HEK293T (cell line): ENCODE data around the gene PADI4.

Experiments used
- CTCF ChIA-PET: fragments of 350-600 bp; formaldehyde crosslinking; extraction: SDS; loops from one replicate; lab custom pipeline; 2021; ENCODE audit warnings: antibody characterized with exemption, inconsistent platforms; lab: Yijun Ruan, JAX
- POLR2A ChIA-PET: fragments of 350-600 bp; formaldehyde crosslinking; extraction: SDS; loops from one replicate; lab custom pipeline; 2020; ENCODE audit warnings: antibody characterized with exemption, inconsistent platforms; lab: Yijun Ruan, JAX
- DNase-seq: peaks from one replicate; pipeline ENCODE4 v3.0.0; 2012; ENCODE audit warnings: mixed read lengths; ENCODE audit errors: extremely low spot score
- ARNT ChIP-seq: fragments of 450-650 bp; IDR thresholded peaks from 2 replicates; pipeline ENCODE4 v1.6.1; 2017; ENCODE audit warnings: mild to moderate bottlenecking
- BHLHE40 ChIP-seq: fragments of 450-650 bp; IDR thresholded peaks from 2 replicates; pipeline ENCODE4 v1.6.1; 2016; ENCODE audit warnings: mild to moderate bottlenecking, moderate library complexity, borderline replicate concordance
- CTBP1 ChIP-seq: fragments of 450-650 bp; IDR thresholded peaks from 2 replicates; pipeline ENCODE4 v1.6.1; 2016; ENCODE audit warnings: borderline replicate concordance
- ELF4 ChIP-seq: fragments of 450-650 bp; IDR thresholded peaks from 2 replicates; pipeline ENCODE4 v1.6.1; 2017; ENCODE audit warnings: antibody characterized with exemption
- FOXA1 ChIP-seq: fragments of 450-650 bp; IDR thresholded peaks from 2 replicates; pipeline ENCODE4 v1.6.1; 2016; ENCODE audit warnings: mild to moderate bottlenecking
- FOXK2 ChIP-seq: fragments of 450-650 bp; IDR thresholded peaks from 2 replicates; pipeline ENCODE4 v1.6.1; 2016; ENCODE audit warnings: mild to moderate bottlenecking
- FOXM1 ChIP-seq: fragments of 450-650 bp; IDR thresholded peaks from 2 replicates; pipeline ENCODE4 v1.6.1; 2017; ENCODE audit warnings: mild to moderate bottlenecking, borderline replicate concordance
- HDGF ChIP-seq: fragments of 450-650 bp; IDR thresholded peaks from 2 replicates; pipeline ENCODE4 v1.6.1; 2017; ENCODE audit warnings: antibody characterized with exemption, borderline replicate concordance
- L3MBTL2 ChIP-seq: fragments of 450-650 bp; conservative IDR thresholded peaks from 2 replicates; pipeline ENCODE4 v1.6.1; 2016; ENCODE audit warnings: mild to moderate bottlenecking
- LEF1 ChIP-seq: fragments of 450-650 bp; IDR thresholded peaks from 2 replicates; pipeline ENCODE4 v1.6.1; 2017; ENCODE audit warnings: mild to moderate bottlenecking, borderline replicate concordance
- NFRKB ChIP-seq: fragments of 450-650 bp; IDR thresholded peaks from 2 replicates; pipeline ENCODE4 v1.6.1; 2016; ENCODE audit warnings: mild to moderate bottlenecking, moderate library complexity
- PKNOX1 ChIP-seq: fragments of 450-650 bp; IDR thresholded peaks from 2 replicates; pipeline ENCODE4 v1.6.1; 2016
- SP1 ChIP-seq: fragments of 450-650 bp; IDR thresholded peaks from 2 replicates; pipeline ENCODE4 v1.6.1; 2017
- SUZ12 ChIP-seq: fragments of 450-650 bp; IDR thresholded peaks from 2 replicates; pipeline ENCODE4 v1.6.1; 2016; ENCODE audit warnings: mild to moderate bottlenecking
- TARDBP ChIP-seq: fragments of 450-650 bp; IDR thresholded peaks from 2 replicates; pipeline ENCODE4 v1.6.1; 2016
- ZNF384 ChIP-seq: fragments of 450-650 bp; IDR thresholded peaks from 2 replicates; pipeline ENCODE4 v1.6.1; 2016

The PADI4 gene

DNA sequence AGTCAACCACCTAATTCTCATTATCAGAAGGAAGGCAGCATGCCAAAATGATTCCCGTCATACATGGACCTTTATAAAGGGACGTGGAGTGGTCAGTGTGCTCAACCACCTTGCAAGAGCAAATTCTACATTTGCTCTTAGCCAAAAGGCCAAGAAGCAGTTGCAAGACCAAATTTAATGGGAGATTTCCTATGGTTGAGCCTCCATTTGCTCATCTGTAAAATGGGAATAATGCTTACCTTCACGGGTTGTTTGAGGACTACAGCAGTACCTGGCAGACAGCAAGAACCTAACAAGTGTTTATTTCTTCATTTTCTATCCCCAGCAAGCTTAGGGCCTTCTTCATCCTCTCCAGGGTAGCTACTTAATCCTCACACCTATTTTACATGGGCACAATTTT is 17.4 kb upstream of the PADI4 start:
- DNase-seq, result no peak
- POLR2A ChIA-PET, result no interaction called here
- CTCF ChIA-PET, result no interaction called here
- no peak for TF ChIP-seq ZNF384

DNA sequence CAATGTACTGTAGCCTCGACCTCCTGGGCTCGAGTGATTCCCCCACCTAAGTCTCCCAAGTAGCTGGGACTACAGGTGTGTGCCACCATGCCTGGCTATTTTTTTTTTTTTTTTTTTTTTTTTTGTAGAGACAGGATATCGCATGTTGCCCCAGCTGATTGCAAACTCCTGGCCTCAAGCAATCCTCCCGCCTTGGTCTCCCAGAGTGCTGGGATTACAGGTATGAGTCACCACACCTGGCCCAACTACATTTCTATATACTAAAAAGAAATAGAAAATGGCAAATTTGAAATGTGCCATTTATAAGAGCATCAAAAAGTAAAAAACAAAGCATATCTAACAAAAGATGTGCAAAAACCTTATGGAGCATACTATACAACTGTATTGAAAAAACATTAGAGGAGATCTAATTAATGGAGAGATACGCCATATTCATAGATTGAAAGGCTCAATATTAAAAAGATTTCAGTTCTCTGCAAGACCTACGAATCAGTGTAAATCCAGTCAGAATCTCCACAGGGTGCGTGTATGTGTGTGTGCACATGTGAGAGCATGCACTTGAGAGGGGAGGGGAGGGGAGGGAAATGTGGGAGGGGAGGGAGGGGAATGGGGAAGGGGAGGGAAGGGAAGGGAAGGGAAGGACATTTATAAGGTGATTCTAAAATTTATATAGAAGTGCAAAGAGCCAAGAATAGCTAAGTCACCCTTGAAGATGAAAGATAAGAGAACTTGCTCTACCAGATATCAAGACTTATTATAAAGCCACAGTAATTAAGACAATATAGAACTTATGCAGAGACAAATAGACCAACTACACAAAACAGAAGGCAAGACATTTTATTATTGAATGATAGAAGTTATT is 15.5 kb upstream of the PADI4 start:
- no peak for DNase-seq
- ChIA-PET POLR2A (no interaction called here), CTCF (no interaction called here)
- TF ChIP-seq ELF4, result no peak
- no peak for TF ChIP-seq LEF1
- TF ChIP-seq HDGF, result no peak
- no peak for TF ChIP-seq FOXK2
- TF ChIP-seq PKNOX1, result no peak
- no peak for TF ChIP-seq L3MBTL2
- no peak for TF ChIP-seq BHLHE40
- TF ChIP-seq FOXA1, result no peak
- no peak for TF ChIP-seq ZNF384
- no peak for TF ChIP-seq SP1
- no peak for TF ChIP-seq ARNT
- no peak for TF ChIP-seq CTBP1
- TF ChIP-seq SUZ12, result no peak
- TF ChIP-seq TARDBP, result no peak

- no peak for DNase-seq
- TF ChIP-seq ZNF384, result no peak
- no peak for TF ChIP-seq ARNT
- no peak for TF ChIP-seq PKNOX1
- TF ChIP-seq TARDBP, result no peak
- no peak for TF ChIP-seq FOXK2
- no peak for TF ChIP-seq L3MBTL2
- TF ChIP-seq LEF1, result no peak
- TF ChIP-seq HDGF, result no peak
- TF ChIP-seq FOXA1, result no peak
- TF ChIP-seq SP1, result no peak
- TF ChIP-seq CTBP1, result no peak
- TF ChIP-seq FOXM1, result no peak
- TF ChIP-seq SUZ12, result no peak
- no peak for TF ChIP-seq ELF4
- TF ChIP-seq BHLHE40, result no peak
- TF ChIP-seq NFRKB, result no peak
- CTCF ChIA-PET, result no interaction called here
- POLR2A ChIA-PET, result interaction anchor here (0.8 kb wide), 1 partner anchor 11 kb away, joined by 3 read pairs; no protein-coding TSS in a partner anchor
Observed at GRCh38 chr1:17293681-17294425, 14.1 kb upstream of the PADI4 start.

GRCh38 chr1:17295292-17295691 is 12.7 kb upstream of the PADI4 start:
- ChIA-PET CTCF (no interaction called here), POLR2A (no interaction called here)
- DNase-seq, result no peak
- no peak for TF ChIP-seq TARDBP

GRCh38 chr1:17296086-17296485 is 11.9 kb upstream of the PADI4 start:
- ChIA-PET POLR2A (no interaction called here), CTCF (no interaction called here)
- no peak for DNase-seq
- TF ChIP-seq HDGF (no peak), L3MBTL2 (no peak), ARNT (no peak), CTBP1 (no peak), SP1 (no peak), PKNOX1 (no peak), ELF4 (no peak)

GRCh38 chr1:17297991-17298390 is 10.0 kb upstream of the PADI4 start:
- CTCF ChIA-PET, result no interaction called here
- no peak for TF ChIP-seq BHLHE40
- TF ChIP-seq SUZ12, result no peak
- TF ChIP-seq SP1, result no peak
- no peak for TF ChIP-seq LEF1
- no peak for TF ChIP-seq TARDBP
- TF ChIP-seq FOXK2, result no peak
- no peak for TF ChIP-seq CTBP1
- no peak for TF ChIP-seq ARNT
- no peak for TF ChIP-seq HDGF
- TF ChIP-seq FOXM1, result no peak
- no peak for TF ChIP-seq ELF4
- no peak for TF ChIP-seq L3MBTL2
- no peak for TF ChIP-seq ZNF384
- no peak for TF ChIP-seq NFRKB
- TF ChIP-seq FOXA1, result no peak
- TF ChIP-seq PKNOX1, result no peak
- POLR2A ChIA-PET, result interaction anchor here (0.6 kb wide), 1 partner anchor 181 kb away, joined by 4 read pairs; no protein-coding TSS in a partner anchor
- no peak for DNase-seq
